ENCODE measurements around the gene OSBPL5. TPM values are rescaled to one million over a fixed set of nuclear protein-coding genes. Genes with fewer than 3 reads are reported as not detected.
"Not testable (repeated sequence)": the region's sequence is repeated elsewhere in the genome, so short reads cannot be mapped to it uniquely, and the experiment has no call there.

OSBPL5 gene
- total RNA-seq, 2 donors from 2014 or later, result 34.0 to 69.5 TPM

DNA sequence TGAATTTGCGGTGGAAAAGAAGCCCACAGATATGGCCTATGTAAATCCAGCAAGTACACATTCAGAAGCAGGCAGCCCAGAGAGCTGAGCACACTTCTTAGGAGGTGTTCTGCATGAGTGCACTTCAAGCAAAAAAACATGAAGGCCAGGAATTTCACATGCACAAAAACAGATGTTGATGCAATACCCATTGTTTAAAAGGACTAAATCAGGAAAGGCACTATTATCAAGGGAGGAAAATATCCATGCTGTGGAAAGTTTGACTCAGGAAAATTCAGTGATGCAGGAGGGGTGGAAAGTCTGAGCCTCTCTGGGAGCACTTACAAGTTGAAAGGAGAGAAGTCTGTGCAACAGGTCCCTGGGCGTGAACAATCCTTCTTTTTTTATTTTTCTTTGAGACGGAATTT is 92.1 kb downstream of the OSBPL5 start:
- H3K9ac ChIP-seq (ENCODE audit: low read depth in 2 of 2, low read length in 2 of 2), result no peak overlapping the region
- H3K27me3 ChIP-seq, result no peaks in the 10 kb centered on the region
- no peak for DNase-seq
- no peaks in the 10 kb centered on the region for H3K36me3 ChIP-seq
- intact Hi-C loops (cut with DNase I), result no loop called here
- H3K27ac ChIP-seq, result no peak overlapping the region
- H3K9me3 ChIP-seq, result no peaks in the 10 kb centered on the region
- no peak overlapping the region for H3K4me3 ChIP-seq
- TF ChIP-seq, protein P1, sequence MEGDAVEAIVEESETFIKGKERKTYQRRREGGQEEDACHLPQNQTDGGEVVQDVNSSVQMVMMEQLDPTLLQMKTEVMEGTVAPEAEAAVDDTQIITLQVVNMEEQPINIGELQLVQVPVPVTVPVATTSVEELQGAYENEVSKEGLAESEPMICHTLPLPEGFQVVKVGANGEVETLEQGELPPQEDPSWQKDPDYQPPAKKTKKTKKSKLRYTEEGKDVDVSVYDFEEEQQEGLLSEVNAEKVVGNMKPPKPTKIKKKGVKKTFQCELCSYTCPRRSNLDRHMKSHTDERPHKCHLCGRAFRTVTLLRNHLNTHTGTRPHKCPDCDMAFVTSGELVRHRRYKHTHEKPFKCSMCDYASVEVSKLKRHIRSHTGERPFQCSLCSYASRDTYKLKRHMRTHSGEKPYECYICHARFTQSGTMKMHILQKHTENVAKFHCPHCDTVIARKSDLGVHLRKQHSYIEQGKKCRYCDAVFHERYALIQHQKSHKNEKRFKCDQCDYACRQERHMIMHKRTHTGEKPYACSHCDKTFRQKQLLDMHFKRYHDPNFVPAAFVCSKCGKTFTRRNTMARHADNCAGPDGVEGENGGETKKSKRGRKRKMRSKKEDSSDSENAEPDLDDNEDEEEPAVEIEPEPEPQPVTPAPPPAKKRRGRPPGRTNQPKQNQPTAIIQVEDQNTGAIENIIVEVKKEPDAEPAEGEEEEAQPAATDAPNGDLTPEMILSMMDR (IDR thresholded peaks at IDR 0.05), result no peak
- H3K4me1 ChIP-seq, result no peaks in the 10 kb centered on the region

DNA sequence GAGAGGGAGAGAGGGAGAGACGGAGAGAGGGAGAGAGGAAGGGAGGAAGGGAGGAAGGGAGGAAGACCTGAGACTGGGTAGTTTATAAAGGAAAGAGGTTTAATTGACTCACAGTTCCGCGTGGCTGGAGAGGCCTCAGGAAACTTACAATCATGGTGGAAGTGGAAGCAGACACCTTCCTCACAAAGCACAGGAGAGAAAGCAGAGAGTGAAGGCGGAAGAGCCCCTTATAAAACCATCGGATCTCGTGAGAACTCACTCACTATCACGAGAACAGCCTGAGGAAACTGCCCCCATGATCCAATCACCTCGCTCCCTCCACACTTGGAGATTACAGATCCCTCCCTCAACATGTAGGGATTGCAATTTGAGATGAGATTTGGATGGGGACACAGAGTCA is 95.7 kb downstream of the OSBPL5 start:
- Histone ChIP-seq H3K4me1 (no peaks in the 10 kb centered on the region), H3K9ac (ENCODE audit: low read depth in 2 of 2, low read length in 2 of 2) (no peak overlapping the region), H3K4me3 (no peak overlapping the region), H3K27ac (no peak overlapping the region), H3K36me3 (no peaks in the 10 kb centered on the region), H3K9me3 (no peaks in the 10 kb centered on the region), H3K27me3 (no peaks in the 10 kb centered on the region)
- TF ChIP-seq, protein P1 (IDR thresholded peaks at IDR 0.05), result no peak
- no peak for DNase-seq
- intact Hi-C loops (cut with DNase I), result no loop called here

DNA sequence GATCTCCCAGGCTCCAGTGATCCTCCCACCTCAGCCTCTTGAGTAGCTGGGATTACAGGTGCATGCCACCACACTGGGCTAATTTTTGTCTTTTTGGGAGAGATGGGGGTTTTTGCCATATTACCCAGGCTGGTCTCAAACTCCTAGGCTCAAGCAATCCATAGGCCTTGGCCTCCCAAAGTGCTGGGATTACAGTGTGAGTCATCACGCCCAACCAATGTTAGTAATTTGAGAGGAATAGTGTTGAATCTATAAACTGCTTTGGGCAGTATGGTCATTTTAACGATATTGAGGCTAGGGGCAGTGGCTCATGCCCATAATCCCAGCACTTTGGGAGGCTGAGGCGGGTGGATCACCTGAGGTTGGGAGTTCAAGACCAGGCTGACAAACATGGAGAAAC is 98.8 kb downstream of the OSBPL5 start:
- H3K4me3 ChIP-seq, result not testable (repeated sequence)

DNA sequence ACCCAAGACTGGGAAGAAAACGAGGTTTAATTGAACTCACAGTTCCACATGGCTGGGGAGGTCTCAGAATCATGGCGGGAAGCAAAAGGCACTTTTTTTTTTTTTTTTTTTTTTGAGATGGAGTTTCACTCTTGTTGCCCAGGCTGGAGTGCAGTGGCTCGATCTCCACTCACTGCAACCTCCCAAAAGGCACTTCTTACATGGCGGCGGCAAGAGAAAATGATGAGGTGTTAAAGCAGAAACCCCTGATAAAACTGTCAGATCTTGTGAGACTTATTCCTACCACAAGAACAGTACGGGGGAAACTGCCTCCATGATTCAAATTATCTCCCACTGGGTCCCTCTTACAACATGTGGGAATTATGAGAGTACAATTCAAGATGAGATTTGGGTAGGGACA is 100.4 kb downstream of the OSBPL5 start:
- H3K4me1 ChIP-seq; H3K36me3 ChIP-seq; intact Hi-C loops (cut with DNase I); H3K27ac ChIP-seq; H3K9ac ChIP-seq (ENCODE audit: low read depth in 2 of 2, low read length in 2 of 2); H3K27me3 ChIP-seq; H3K4me3 ChIP-seq; H3K9me3 ChIP-seq; DNase-seq: not testable (repeated sequence)

More for the DNA sequence above, 98.8 kb downstream of the OSBPL5 start:
- H3K27ac ChIP-seq; H3K27me3 ChIP-seq; intact Hi-C loops (cut with DNase I); H3K36me3 ChIP-seq; H3K4me1 ChIP-seq; H3K9me3 ChIP-seq; DNase-seq; H3K9ac ChIP-seq (ENCODE audit: low read depth in 2 of 2, low read length in 2 of 2): not testable (repeated sequence)

DNA sequence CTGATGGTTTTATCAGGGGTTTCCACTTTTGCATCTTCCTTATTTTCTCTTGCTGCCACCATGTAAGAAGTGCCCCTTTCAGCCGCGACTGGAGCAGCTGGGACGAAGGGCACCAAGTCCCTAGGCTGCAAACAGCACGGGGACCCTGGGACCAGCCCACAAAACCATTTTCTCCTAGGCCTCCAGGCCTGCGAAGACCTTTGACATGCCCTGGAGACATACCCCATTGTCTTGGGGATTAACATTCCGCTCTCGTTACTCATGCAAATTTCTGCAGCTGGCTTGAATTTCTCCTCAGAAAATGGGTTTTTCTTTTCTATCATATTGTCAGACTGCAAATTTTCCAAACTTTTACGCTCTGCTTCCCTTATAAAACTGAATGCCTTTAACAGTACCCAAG is 101.2 kb downstream of the OSBPL5 start:
- H3K36me3 ChIP-seq; H3K4me1 ChIP-seq; H3K9ac ChIP-seq (ENCODE audit: low read depth in 2 of 2, low read length in 2 of 2); intact Hi-C loops (cut with DNase I); H3K27me3 ChIP-seq; H3K4me3 ChIP-seq; DNase-seq; H3K27ac ChIP-seq; H3K9me3 ChIP-seq: not testable (repeated sequence)

DNA sequence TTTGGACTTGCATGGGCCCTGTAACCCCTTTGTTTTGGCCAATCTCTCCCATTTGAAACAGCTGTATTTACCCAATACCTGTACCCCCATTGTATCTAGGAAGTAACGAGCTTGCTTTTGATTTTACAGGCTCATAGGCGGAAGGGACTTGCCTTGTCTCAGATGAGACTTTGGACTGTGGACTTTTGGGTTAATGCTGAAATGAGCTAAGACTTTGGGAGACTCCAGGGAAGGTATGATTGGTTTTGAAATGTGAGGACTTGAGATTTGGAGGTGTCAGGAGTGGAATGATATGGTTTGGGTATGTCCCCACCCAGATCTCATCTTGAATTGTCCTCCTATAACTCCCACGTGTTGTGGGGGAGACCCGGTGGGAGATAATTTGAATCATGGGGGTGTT is 101.7 kb downstream of the OSBPL5 start:
- H3K9me3 ChIP-seq; H3K27ac ChIP-seq; H3K27me3 ChIP-seq; H3K4me3 ChIP-seq; H3K4me1 ChIP-seq; H3K9ac ChIP-seq (ENCODE audit: low read depth in 2 of 2, low read length in 2 of 2); H3K36me3 ChIP-seq; intact Hi-C loops (cut with DNase I); DNase-seq: not testable (repeated sequence)

DNA sequence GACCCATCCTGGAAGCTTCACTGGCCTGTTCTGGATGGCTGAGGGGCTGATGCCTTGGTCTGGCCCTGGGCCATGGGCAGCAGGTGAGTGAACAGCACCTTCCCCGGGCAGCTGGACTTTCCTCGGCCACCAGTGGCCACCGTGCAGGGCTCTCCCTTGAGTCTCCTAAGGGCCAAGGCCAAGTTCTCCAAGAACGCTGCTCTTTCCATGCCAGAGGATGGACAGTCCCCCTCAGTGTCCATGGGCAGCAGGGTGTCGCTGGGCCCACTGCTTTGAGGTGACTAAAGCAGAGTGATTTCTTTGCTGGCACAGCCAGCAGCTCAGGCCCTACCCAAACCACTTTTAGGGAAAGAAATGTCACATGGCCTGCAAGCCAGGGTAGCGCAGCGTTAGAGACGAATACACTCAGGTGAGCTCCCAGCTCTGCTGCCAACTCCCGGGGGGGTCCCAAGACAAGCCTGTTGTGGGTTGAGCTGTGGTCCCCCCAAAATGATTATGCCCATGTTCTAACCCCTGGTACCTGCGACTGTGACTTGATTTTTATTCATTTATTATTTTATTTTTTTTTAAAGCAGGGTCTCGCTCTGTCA is 104.6 kb downstream of the OSBPL5 start:
- Histone ChIP-seq H3K4me3 (no peak overlapping the region), H3K9ac (ENCODE audit: low read depth in 2 of 2, low read length in 2 of 2) (no peak overlapping the region), H3K36me3 (no peaks in the 10 kb centered on the region), H3K27me3 (no peaks in the 10 kb centered on the region), H3K9me3 (no peaks in the 10 kb centered on the region), H3K4me1 (peaks cover 6% of the 10 kb centered on the region), H3K27ac (no peak overlapping the region)
- DNase-seq, result no peak
- TF ChIP-seq, protein P1 (IDR thresholded peaks at IDR 0.05), result no peak
- intact Hi-C loops (cut with DNase I), result no loop called here

All from colonic mucosa (tissue), 4 donors.